Measurements from ENCODE around the gene KCNJ14.
A peak's percentile ranks its signal among the peaks of the same experiment; 100 is the strongest.

Gene KCNJ14

DNA sequence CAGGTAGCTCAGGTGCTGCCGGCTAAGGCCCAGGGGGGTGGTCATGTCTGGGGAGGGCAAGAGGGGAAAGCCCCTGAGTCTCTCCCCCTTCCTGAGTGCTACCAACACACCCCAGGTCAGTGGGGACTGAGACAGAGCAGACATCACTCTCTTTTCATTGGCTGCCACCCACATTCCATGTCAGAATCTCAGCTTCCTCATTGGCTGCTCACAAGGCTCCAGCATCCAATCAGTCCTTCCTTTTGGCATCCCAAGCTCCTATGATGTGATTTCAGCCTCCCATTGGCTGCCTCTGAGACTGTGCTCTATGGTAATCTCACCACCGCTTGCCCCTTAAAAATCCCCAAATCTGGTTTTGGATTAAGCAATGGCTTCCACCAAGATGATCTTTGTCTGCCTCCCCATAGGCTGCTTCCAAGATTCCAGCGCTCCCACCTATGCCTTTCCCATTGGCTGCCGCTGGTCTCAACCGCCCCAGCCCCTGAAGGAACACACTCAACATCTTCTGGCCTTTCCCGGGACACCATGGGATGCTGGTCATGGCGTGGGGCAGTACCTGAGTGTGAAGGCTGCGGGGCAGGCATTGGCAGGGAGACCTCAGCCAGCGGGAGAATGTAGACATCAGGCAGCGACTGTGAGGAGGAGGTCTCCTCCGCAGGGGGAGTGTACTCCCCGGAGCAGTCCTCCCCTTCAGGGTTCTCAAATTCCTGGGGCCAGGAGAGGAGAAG is 54.3 kb downstream of the KCNJ14 start:
- peaks cover 41 to 49% of the 10 kb centered on the region in 2 experiments for H3K27me3 ChIP-seq (ENCODE audit: control insufficient read depth in 1 of 2, insufficient read depth in 1 of 2, low read length in 2 of 2)
- H2BK5ac ChIP-seq (ENCODE audit: low read depth, low read length, poor library complexity, severe bottlenecking): no peak overlapping the region
- H4K8ac ChIP-seq (ENCODE audit: low read length): no peak overlapping the region
- no peak overlapping the region for H3K4me2 ChIP-seq (ENCODE audit: low read length, poor library complexity, severe bottlenecking)
- no peak overlapping the region for H3K27ac ChIP-seq (ENCODE audit: low read length, poor library complexity, severe bottlenecking)
- H3K14ac ChIP-seq (ENCODE audit: low read length in 2 of 2): no peak overlapping the region
- H3K9ac ChIP-seq (ENCODE audit: low read length): no peak overlapping the region
- peaks cover 9% of the 10 kb centered on the region for H3K4me1 ChIP-seq (ENCODE audit: control insufficient read depth, insufficient read depth, low read depth, low read length)
- no peaks in the 10 kb centered on the region for H3K9me3 ChIP-seq (ENCODE audit: control insufficient read depth, low read length)
- H3K4ac ChIP-seq (ENCODE audit: low read depth in 1 of 2, low read length in 2 of 2): no peak overlapping the region
- H2AFZ ChIP-seq (ENCODE audit: low read depth, low read length): no peak overlapping the region
- H4K91ac ChIP-seq (ENCODE audit: low read length): no peak overlapping the region
- no peak overlapping the region for H3K18ac ChIP-seq (ENCODE audit: low read depth in 1 of 2, low read length in 2 of 2)
- no peaks in the 10 kb centered on the region for H3K36me3 ChIP-seq (ENCODE audit: control insufficient read depth in 1 of 2, insufficient read depth in 2 of 2, low read depth in 1 of 2, low read length in 2 of 2)
- H2BK120ac ChIP-seq (ENCODE audit: low read depth, low read length): no peak overlapping the region
- no peak overlapping the region for H2BK15ac ChIP-seq (ENCODE audit: low read depth, poor library complexity, severe bottlenecking)
- 86% methylated on average over 10 of the region's 12 CpGs for WGBS
- H3K79me1 ChIP-seq (replicated peaks; ENCODE audit: low read length, poor library complexity, severe bottlenecking): no peaks in the 10 kb centered on the region
- H2AK5ac ChIP-seq (ENCODE audit: low read length, severe bottlenecking): no peak overlapping the region
- no peak overlapping the region for H2BK12ac ChIP-seq (ENCODE audit: low read length in 2 of 2)
- no peak for DNase-seq
- no peak overlapping the region for H3K4me3 ChIP-seq (ENCODE audit: insufficient read depth in 1 of 2, low read depth in 1 of 2, low read length in 2 of 2)
- H3K23ac ChIP-seq (ENCODE audit: low read length in 2 of 2): no peak overlapping the region

- Histone ChIP-seq H3K4me1 (ENCODE audit: control insufficient read depth, insufficient read depth, low read depth, low read length) (peaks cover 9% of the 10 kb centered on the region), H4K91ac (ENCODE audit: low read length) (no peak overlapping the region), H3K18ac (ENCODE audit: low read depth in 1 of 2, low read length in 2 of 2) (no peak overlapping the region), H3K14ac (ENCODE audit: low read length in 2 of 2) (no peak overlapping the region), H2BK12ac (ENCODE audit: low read length in 2 of 2) (no peak overlapping the region), H2AK5ac (ENCODE audit: low read length, severe bottlenecking) (no peak overlapping the region), H3K9me3 (ENCODE audit: control insufficient read depth, low read length) (no peaks in the 10 kb centered on the region), H2BK5ac (ENCODE audit: low read depth, low read length, poor library complexity, severe bottlenecking) (no peak overlapping the region), H2AFZ (ENCODE audit: low read depth, low read length) (no peak overlapping the region), H3K23ac (ENCODE audit: low read length in 2 of 2) (no peak overlapping the region), H3K36me3 (ENCODE audit: control insufficient read depth in 1 of 2, insufficient read depth in 2 of 2, low read depth in 1 of 2, low read length in 2 of 2) (no peaks in the 10 kb centered on the region), H3K79me1 (replicated peaks; ENCODE audit: low read length, poor library complexity, severe bottlenecking) (no peaks in the 10 kb centered on the region), H3K4me2 (ENCODE audit: low read length, poor library complexity, severe bottlenecking) (peak overlapping the region; percentile 24), H2BK120ac (ENCODE audit: low read depth, low read length) (no peak overlapping the region), H2BK15ac (ENCODE audit: low read depth, poor library complexity, severe bottlenecking) (no peak overlapping the region), H4K8ac (ENCODE audit: low read length) (peak overlapping the region; percentile 57), H3K9ac (ENCODE audit: low read length) (no peak overlapping the region), H3K27ac (ENCODE audit: low read length, poor library complexity, severe bottlenecking) (no peak overlapping the region), H3K27me3 (ENCODE audit: control insufficient read depth in 1 of 2, insufficient read depth in 1 of 2, low read length in 2 of 2) (peaks cover 41 to 49% of the 10 kb centered on the region in 2 experiments), H3K4ac (ENCODE audit: low read depth in 1 of 2, low read length in 2 of 2) (no peak overlapping the region), H3K4me3 (ENCODE audit: insufficient read depth in 1 of 2, low read depth in 1 of 2, low read length in 2 of 2) (no peak overlapping the region)
- WGBS: 22% methylated on average over 16 of the region's 24 CpGs
- DNase-seq: peak; percentile 65
Measured at GRCh38 chr19:48510421-48511268, 55.3 kb downstream of the KCNJ14 start.

GRCh38 chr19:48511321-48511731 is 56.0 kb downstream of the KCNJ14 start:
- Histone ChIP-seq H3K9me3 (ENCODE audit: control insufficient read depth, low read length) (no peaks in the 10 kb centered on the region), H2BK120ac (ENCODE audit: low read depth, low read length) (no peak overlapping the region), H3K14ac (ENCODE audit: low read length in 2 of 2) (no peak overlapping the region), H4K8ac (ENCODE audit: low read length) (no peak overlapping the region), H3K27ac (ENCODE audit: low read length, poor library complexity, severe bottlenecking) (no peak overlapping the region), H3K79me1 (replicated peaks; ENCODE audit: low read length, poor library complexity, severe bottlenecking) (no peaks in the 10 kb centered on the region), H4K91ac (ENCODE audit: low read length) (no peak overlapping the region), H2BK15ac (ENCODE audit: low read depth, poor library complexity, severe bottlenecking) (peak overlapping the region; percentile 31), H3K36me3 (ENCODE audit: control insufficient read depth in 1 of 2, insufficient read depth in 2 of 2, low read depth in 1 of 2, low read length in 2 of 2) (no peaks in the 10 kb centered on the region), H2AK5ac (ENCODE audit: low read length, severe bottlenecking) (no peak overlapping the region), H3K27me3 (ENCODE audit: control insufficient read depth in 1 of 2, insufficient read depth in 1 of 2, low read length in 2 of 2) (peaks cover 41 to 49% of the 10 kb centered on the region in 2 experiments), H3K4me3 (ENCODE audit: insufficient read depth in 1 of 2, low read depth in 1 of 2, low read length in 2 of 2) (peak overlapping the region in 1 of 2 experiments; percentile 15), H3K9ac (ENCODE audit: low read length) (no peak overlapping the region), H3K4me1 (ENCODE audit: control insufficient read depth, insufficient read depth, low read depth, low read length) (peaks cover 9% of the 10 kb centered on the region), H2BK5ac (ENCODE audit: low read depth, low read length, poor library complexity, severe bottlenecking) (no peak overlapping the region), H3K4me2 (ENCODE audit: low read length, poor library complexity, severe bottlenecking) (peak overlapping the region; percentile 16), H2AFZ (ENCODE audit: low read depth, low read length) (no peak overlapping the region), H3K23ac (ENCODE audit: low read length in 2 of 2) (no peak overlapping the region), H3K18ac (ENCODE audit: low read depth in 1 of 2, low read length in 2 of 2) (no peak overlapping the region), H2BK12ac (ENCODE audit: low read length in 2 of 2) (no peak overlapping the region), H3K4ac (ENCODE audit: low read depth in 1 of 2, low read length in 2 of 2) (no peak overlapping the region)
- no peak for DNase-seq
- 5% methylated on average over 21 of the region's 32 CpGs for WGBS

- Histone ChIP-seq H3K14ac (ENCODE audit: low read length in 2 of 2) (no peak within 1 kb of the TSS), H4K91ac (ENCODE audit: low read length) (no peak within 1 kb of the TSS), H3K36me3 (ENCODE audit: control insufficient read depth in 1 of 2, insufficient read depth in 2 of 2, low read depth in 1 of 2, low read length in 2 of 2) (no peaks in the 10 kb centered on the region), H2AK5ac (ENCODE audit: low read length, severe bottlenecking) (no peak within 1 kb of the TSS), H3K79me1 (replicated peaks; ENCODE audit: low read length, poor library complexity, severe bottlenecking) (no peaks in the 10 kb centered on the region), H3K9me3 (ENCODE audit: control insufficient read depth, low read length) (no peaks in the 10 kb centered on the region), H3K4me1 (ENCODE audit: control insufficient read depth, insufficient read depth, low read depth, low read length) (peaks cover 9% of the 10 kb centered on the region), H3K4me2 (ENCODE audit: low read length, poor library complexity, severe bottlenecking) (peak within 1 kb of the TSS; percentile 24), H3K27ac (ENCODE audit: low read length, poor library complexity, severe bottlenecking) (no peak within 1 kb of the TSS), H2BK15ac (ENCODE audit: low read depth, poor library complexity, severe bottlenecking) (peak within 1 kb of the TSS; percentile 31), H3K18ac (ENCODE audit: low read depth in 1 of 2, low read length in 2 of 2) (no peak within 1 kb of the TSS), H2AFZ (ENCODE audit: low read depth, low read length) (no peak within 1 kb of the TSS), H2BK120ac (ENCODE audit: low read depth, low read length) (no peak within 1 kb of the TSS), H3K4me3 (ENCODE audit: insufficient read depth in 1 of 2, low read depth in 1 of 2, low read length in 2 of 2) (peak within 1 kb of the TSS in 1 of 2 experiments; percentile 15), H3K27me3 (ENCODE audit: control insufficient read depth in 1 of 2, insufficient read depth in 1 of 2, low read length in 2 of 2) (peaks cover 43 to 49% of the 10 kb centered on the region in 2 experiments), H2BK12ac (ENCODE audit: low read length in 2 of 2) (no peak within 1 kb of the TSS), H3K9ac (ENCODE audit: low read length) (no peak within 1 kb of the TSS), H4K8ac (ENCODE audit: low read length) (peak within 1 kb of the TSS; percentile 57), H3K23ac (ENCODE audit: low read length in 2 of 2) (no peak within 1 kb of the TSS), H3K4ac (ENCODE audit: low read depth in 1 of 2, low read length in 2 of 2) (no peak within 1 kb of the TSS), H2BK5ac (ENCODE audit: low read depth, low read length, poor library complexity, severe bottlenecking) (no peak within 1 kb of the TSS)
- peak; percentile 36 for DNase-seq
- WGBS: 40% methylated on average over 22 of the region's 32 CpGs
Measured at GRCh38 chr19:48511800-48512503, 56.6 kb downstream of the KCNJ14 start, which contains the start of gene LMTK3. LMTK3 (minus strand) TSS chr19:48511835; CDS start chr19:48511576, 259 bp downstream.
